Esophagus (tissue), 2 donors: Measurements from ENCODE around the gene PKN3. TPM values are rescaled to one million over a fixed set of nuclear protein-coding genes. Genes with fewer than 3 reads are reported as not detected.
A peak's percentile ranks its signal among the peaks of the same experiment; 100 is the strongest.

Source experiments
- H3K27ac ChIP-seq, 2 donors: one replicate each; pipeline ENCODE4 v1.5.1; 2013; ENCODE audit warnings: low read depth in 2 of 2, mild to moderate bottlenecking in 2 of 2, inconsistent platforms in 1 of 2, low read length in 1 of 2, moderate library complexity in 1 of 2
- H3K27me3 ChIP-seq, 2 donors: one replicate each; pipeline ENCODE4 v1.6.1; 2013; ENCODE audit warnings: low read length in 2 of 2, control low read depth in 1 of 2, mild to moderate bottlenecking in 1 of 2; ENCODE audit not compliant: insufficient read depth in 2 of 2, control insufficient read depth in 1 of 2
- H3K36me3 ChIP-seq, 2 donors: one replicate each; pipeline ENCODE4 v1.6.1; 2013; ENCODE audit warnings: low read length in 1 of 2; ENCODE audit not compliant: control insufficient read depth in 2 of 2, insufficient read depth in 2 of 2
- H3K4me1 ChIP-seq, 2 donors: one replicate each; pipeline ENCODE4 v1.6.1; 2013; ENCODE audit warnings: low read length in 1 of 2; ENCODE audit not compliant: control insufficient read depth in 2 of 2, insufficient read depth in 2 of 2
- H3K4me3 ChIP-seq, 2 donors: one replicate each; pipeline ENCODE4 v1.5.1; 2013; ENCODE audit warnings: low read length in 2 of 2, mild to moderate bottlenecking in 2 of 2, low read depth in 1 of 2, moderate library complexity in 1 of 2
- H3K9me3 ChIP-seq, 2 donors: one replicate each; pipeline ENCODE4 v1.6.1; 2013; ENCODE audit warnings: mild to moderate bottlenecking in 2 of 2, low read depth in 1 of 2, low read length in 1 of 2, moderate library complexity in 1 of 2; ENCODE audit not compliant: control insufficient read depth in 2 of 2, insufficient read depth in 1 of 2
- WGBS, 2 donors: extraction: QIAGEN DNeasy Blood & Tissue Kit; methylation state at CpG; one replicate each; pipeline ENCODE4 v1.1.7; 2013; 5-methylcytosine and 5-hydroxymethylcytosine counted together
- polyA plus RNA-seq, 2 donors: library from polyadenylated mRNA; stranded (reverse); fragments of 200-250 nt; gene quantifications; one replicate each; pipeline ENCODE4 v1.2.3, GENCODE V29; 2013
- donor health status: healthy with polysubstance abuse.
- donor health status: Bipolar disorder and iron deficiency.

PKN3 gene
- polyA plus RNA-seq, 2 donors: 3.5 to 4.3 TPM

- Histone ChIP-seq H3K27ac (no peak overlapping the region), H3K9me3 (no peaks in the 10 kb centered on the region), H3K4me3 (no peak overlapping the region), H3K4me1 (peaks cover 3 to 15% of the 10 kb centered on the region in 2 donors), H3K36me3 (peaks cover 0 to 13% of the 10 kb centered on the region in 2 donors), H3K27me3 (no peaks in the 10 kb centered on the region)
- WGBS, 2 donors: 83 to 90% methylated on average over 17 to 18 of the region's 18 CpGs
Observed at GRCh38 chr9:128721487-128722010, 19.2 kb downstream of the PKN3 start.

- Histone ChIP-seq H3K27me3 (no peaks in the 10 kb centered on the region), H3K27ac (peak overlapping the region; percentile 48 to 79), H3K9me3 (no peaks in the 10 kb centered on the region), H3K36me3 (peaks cover 0 to 13% of the 10 kb centered on the region in 2 donors), H3K4me3 (peak overlapping the region in 1 of 2 donors; percentile 49), H3K4me1 (peaks cover 3 to 15% of the 10 kb centered on the region in 2 donors)
- WGBS, 2 donors: 49 to 58% methylated on average over 9 of the region's 9 CpGs
Observed at GRCh38 chr9:128722380-128723351, 20.4 kb downstream of the PKN3 start.

GRCh38 chr9:128723352-128723865, 21.1 kb downstream of the PKN3 start:
- H3K4me1 ChIP-seq: peaks cover 3 to 15% of the 10 kb centered on the region in 2 donors
- H3K9me3 ChIP-seq: no peaks in the 10 kb centered on the region
- WGBS, 2 donors: 19 to 27% methylated on average over 6 to 7 of the region's 7 CpGs
- H3K36me3 ChIP-seq: peaks cover 0 to 13% of the 10 kb centered on the region in 2 donors
- H3K4me3 ChIP-seq: peak overlapping the region; percentile 49 to 68
- H3K27me3 ChIP-seq: no peaks in the 10 kb centered on the region
- H3K27ac ChIP-seq: peak overlapping the region; percentile 79 to 80

GRCh38 chr9:128723866-128724743, 21.8 kb downstream of the PKN3 start, which contains the start of gene ZDHHC12:
Gene ZDHHC12, minus strand, starts transcription at chr9:128724127. Its CDS starts 34 bp downstream, at chr9:128724093.
- 1 to 2% methylated on average over 65 to 68 of the region's 68 CpGs for WGBS, 2 donors

GRCh38 chr9:128724744-128725211, 22.5 kb downstream of the PKN3 start:
- peak overlapping the region; percentile 49 to 68 for H3K4me3 ChIP-seq
- peak overlapping the region; percentile 79 to 80 for H3K27ac ChIP-seq
- no peaks in the 10 kb centered on the region for H3K9me3 ChIP-seq
- WGBS, 2 donors: 20 to 23% methylated on average over 10 of the region's 10 CpGs
- peaks cover 3 to 15% of the 10 kb centered on the region in 2 donors for H3K4me1 ChIP-seq
- H3K27me3 ChIP-seq: no peaks in the 10 kb centered on the region
- peaks cover 0 to 13% of the 10 kb centered on the region in 2 donors for H3K36me3 ChIP-seq

More at GRCh38 chr9:128723866-128724743, 21.8 kb downstream of the PKN3 start, which contains the start of gene ZDHHC12:
- peaks cover 0 to 13% of the 10 kb centered on the region in 2 donors for H3K36me3 ChIP-seq
- H3K27me3 ChIP-seq: no peaks in the 10 kb centered on the region
- peaks cover 3 to 15% of the 10 kb centered on the region in 2 donors for H3K4me1 ChIP-seq
- no peaks in the 10 kb centered on the region for H3K9me3 ChIP-seq
- peak within 1 kb of the TSS; percentile 49 to 68 for H3K4me3 ChIP-seq
- H3K27ac ChIP-seq: peak within 1 kb of the TSS; percentile 79 to 80

- H3K9me3 ChIP-seq: no peaks in the 10 kb centered on the region
- 83 to 86% methylated on average over 5 of the region's 5 CpGs for WGBS, 2 donors
- peaks cover 0 to 16% of the 10 kb centered on the region in 2 donors for H3K36me3 ChIP-seq
- no peak overlapping the region for H3K27ac ChIP-seq
- H3K4me1 ChIP-seq: peaks cover 3 to 11% of the 10 kb centered on the region in 2 donors
- H3K27me3 ChIP-seq: no peaks in the 10 kb centered on the region
- H3K4me3 ChIP-seq: no peak overlapping the region
Observed at GRCh38 chr9:128727640-128728248, 25.4 kb downstream of the PKN3 start.

GRCh38 chr9:128728298-128728697, 26.0 kb downstream of the PKN3 start:
- Histone ChIP-seq H3K36me3 (peaks cover 0 to 17% of the 10 kb centered on the region in 2 donors), H3K4me1 (peaks cover 3 to 8% of the 10 kb centered on the region in 2 donors), H3K27me3 (no peaks in the 10 kb centered on the region), H3K4me3 (no peak overlapping the region), H3K27ac (no peak overlapping the region), H3K9me3 (no peaks in the 10 kb centered on the region)
- 66 to 79% methylated on average over 7 of the region's 7 CpGs for WGBS, 2 donors

GRCh38 chr9:128729302-128729701, 27.0 kb downstream of the PKN3 start:
- Histone ChIP-seq H3K27ac (no peak overlapping the region), H3K4me3 (no peak overlapping the region), H3K9me3 (no peaks in the 10 kb centered on the region), H3K27me3 (no peaks in the 10 kb centered on the region), H3K4me1 (peaks cover 3 to 7% of the 10 kb centered on the region in 2 donors), H3K36me3 (peaks cover 0 to 17% of the 10 kb centered on the region in 2 donors)
- WGBS, 2 donors: 75 to 76% methylated on average over 5 of the region's 5 CpGs
